Epithelial cell of proximal tubule (primary cell): ENCODE results near the gene NAT8. TPM values are rescaled to one million over a fixed set of nuclear protein-coding genes. Genes with fewer than 3 reads are reported as not detected.

Source experiments
- DNase-seq: peaks from one replicate; pipeline ENCODE4 v3.0.0-alpha.2; 2011; ENCODE audit warnings: low read depth
- H3K4me3 ChIP-seq: 2 replicates; pipeline ENCODE4 v1.5.1; 2011; ENCODE audit warnings: low read depth, mild to moderate bottlenecking, low read length
- CTCF ChIP-seq: conservative IDR thresholded peaks from 2 replicates; pipeline ENCODE4 v1.5.1; 2012; ENCODE audit warnings: low read depth, mild to moderate bottlenecking, low read length
- total RNA-seq: library from RNA; depleted of rRNA; stranded (reverse); fragments of >200 nt; gene quantifications from 2 replicates; pipeline ENCODE4 v1.2.3, GENCODE V29; 2015

The NAT8 gene
- total RNA-seq, 1 donor from 2014 or later = not detected

DNA sequence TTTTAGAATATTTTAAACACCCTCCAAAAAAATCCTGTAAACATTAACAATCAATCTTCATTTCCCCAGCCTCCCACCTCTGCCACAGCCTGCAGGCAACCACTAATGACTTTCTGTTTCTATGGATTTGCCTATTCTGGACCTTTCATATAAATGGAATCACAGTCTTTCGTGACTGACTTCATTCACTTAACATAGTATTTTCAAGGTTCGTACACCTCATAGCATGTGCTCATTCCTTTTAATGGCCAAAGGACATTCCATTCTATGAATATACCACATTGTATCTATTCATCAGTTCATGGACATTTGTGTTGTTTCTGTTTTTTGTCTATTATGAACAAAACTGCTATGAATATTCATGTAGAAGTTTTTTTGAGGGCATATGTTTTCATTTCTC lies 48.5 kb downstream of the NAT8 start:
- no peak for TF ChIP-seq CTCF
- peak; percentile 13 for DNase-seq
- H3K4me3 ChIP-seq = no peak overlapping the region

Other genes with a start within 250 kb of the NAT8 start
- gene TPRKB, start 94.9 kb upstream of the NAT8 start, total RNA-seq = 49.8 and 55.2 TPM in 2 replicates
- 20.9 and 29.2 TPM in 2 replicates for gene DUSP11, start 137.7 kb upstream of the NAT8 start, total RNA-seq
- gene C2orf78, start 141.8 kb upstream of the NAT8 start, total RNA-seq = not detected in 2 replicates
- gene STAMBP, start 186.5 kb upstream of the NAT8 start, total RNA-seq = 34.9 and 37.5 TPM in 2 replicates